K562 (cell line): ENCODE results near the gene CSPG5. TPM values are rescaled to one million over a fixed set of nuclear protein-coding genes. Genes with fewer than 3 reads are reported as not detected.

Experiments
- ATAC-seq: fragments of 200-7000 bp; cut with Tn5 transposase; 3 replicates; pipeline ENCODE4 v1.9.1; 2020; ENCODE audit warnings: moderate library complexity
- BruUV-seq: library from RNA; stranded (reverse); fragments of 400-500 nt; replicated peaks from 2 replicates; lab custom pipeline; 2021; lab: Mats Ljungman, UMichigan
- CTCF ChIA-PET: fragments of 300-600 bp; formaldehyde crosslinking; extraction: SDS; loops from one replicate; lab custom pipeline; 2021; ENCODE audit warnings: low intra/inter-chr PET ratio; lab: Yijun Ruan, JAX
- POLR2A ChIA-PET: fragments of 300-600, 350-650 bp; sonication (Branson Sonifier 250); formaldehyde crosslinking; extraction: SDS; loops from one replicate; lab custom pipeline; 2021; ENCODE audit warnings: antibody characterized with exemption, inconsistent platforms; lab: Yijun Ruan, JAX
- DNase-seq, 4 experiments: peaks; one replicate each; pipeline versions ENCODE4 v3.0.0 to v3.0.0-alpha.2; 2011 to 2018; ENCODE audit warnings: low spot score in 3 of 4, mixed read lengths in 3 of 4; ENCODE audit errors: extremely low read depth in 1 of 4
- FAIRE-seq: peaks from 2 replicates; lab custom pipeline; 2011; peaks lifted over from hg19 to GRCh38; lab: Jason Lieb, UNC
- H2AFZ ChIP-seq: 2 replicates; pipeline ENCODE4 v1.6.0; 2011; ENCODE audit warnings: low read depth, low read length, control low read depth, inconsistent platforms
- H3K27ac ChIP-seq: fragments of 200-600 bp; 3 replicates; pipeline ENCODE4 v1.8.0; 2011; ENCODE audit warnings: low read depth, mild to moderate bottlenecking, control low read depth, inconsistent platforms, low read length, moderate library complexity, mixed read lengths; ENCODE audit errors: extremely low read depth
- H3K27me3 ChIP-seq, 2 experiments: fragments of 300-600 bp in 1 of 2; 2 replicates in 1 of 2; 3 replicates in 1 of 2; pipeline versions ENCODE4 v1.6.0 to v1.8.0; 2011; ENCODE audit warnings: inconsistent platforms in 2 of 2, low read length in 2 of 2, mild to moderate bottlenecking in 1 of 2, mixed read lengths in 1 of 2, moderate library complexity in 1 of 2; ENCODE audit not compliant: control insufficient read depth in 2 of 2, insufficient read depth in 2 of 2
- H3K36me3 ChIP-seq: fragments of 300-600 bp; 3 replicates; pipeline ENCODE4 v1.8.0; 2011; ENCODE audit warnings: mild to moderate bottlenecking, low read length, inconsistent platforms; ENCODE audit not compliant: control insufficient read depth, insufficient read depth
- H3K4me1 ChIP-seq, 2 experiments: fragments of 200-600 bp in 1 of 2; replicated peaks in 1 of 2; 2 replicates in 1 of 2; 3 replicates in 1 of 2; pipeline versions ENCODE4 v1.5.1 to v1.8.0; 2011; ENCODE audit warnings: inconsistent platforms in 2 of 2, low read length in 2 of 2, mild to moderate bottlenecking in 1 of 2, mixed read lengths in 1 of 2, moderate library complexity in 1 of 2; ENCODE audit not compliant: control insufficient read depth in 2 of 2, insufficient read depth in 2 of 2
- H3K4me2 ChIP-seq: 2 replicates; pipeline ENCODE4 v1.6.1; 2011; ENCODE audit warnings: low read length, control low read depth, inconsistent platforms, mixed read lengths; ENCODE audit not compliant: insufficient read depth
- H3K4me3 ChIP-seq: fragments of 200-600 bp; sonication (generic), shearing (Covaris generic); 2 replicates; pipeline ENCODE4 v1.5.1; 2016; ENCODE audit warnings: control low read depth, inconsistent platforms
- H3K79me2 ChIP-seq: fragments of 200-600 bp; 3 replicates; pipeline ENCODE4 v1.8.0; 2011; ENCODE audit warnings: low read length, inconsistent platforms; ENCODE audit not compliant: control insufficient read depth, insufficient read depth
- H3K9ac ChIP-seq, 2 experiments: 2 replicates each; pipeline versions ENCODE4 v1.6.0 to v1.6.1; 2011; ENCODE audit warnings: low read depth in 2 of 2, low read length in 2 of 2, control low read depth in 1 of 2, inconsistent platforms in 1 of 2, mild to moderate bottlenecking in 1 of 2, mixed read lengths in 1 of 2; ENCODE audit not compliant: insufficient read depth in 1 of 2
- H3K9me1 ChIP-seq: one replicate; pipeline ENCODE4 v1.6.0; 2011; ENCODE audit warnings: inconsistent platforms, mild to moderate bottlenecking, low read length, moderate library complexity; ENCODE audit not compliant: control insufficient read depth, insufficient read depth
- H3K9me3 ChIP-seq: replicated peaks from 2 replicates; pipeline ENCODE4 v1.5.1; 2011; ENCODE audit warnings: low read depth, low read length, inconsistent platforms; ENCODE audit not compliant: control insufficient read depth, insufficient read depth
- H4K20me1 ChIP-seq: replicated peaks from 2 replicates; pipeline ENCODE4 v1.6.1; 2011; ENCODE audit warnings: low read length, inconsistent platforms, mixed read lengths; ENCODE audit not compliant: control insufficient read depth, insufficient read depth
- ETV5 ChIP-seq: sonication (generic); formaldehyde crosslinking; IDR thresholded peaks from 2 replicates; pipeline ENCODE4 v1.4.0; 2020; ENCODE audit warnings: low read depth, mild to moderate bottlenecking, missing genetic modification reagents
- HCFC1 ChIP-seq: IDR thresholded peaks from 2 replicates; pipeline ENCODE4 v1.6.1; 2012; ENCODE audit warnings: low read depth, low read length, improper control_type of control experiment
- KLF1 ChIP-seq: fragments of 450-650 bp; IDR thresholded peaks from 2 replicates; pipeline ENCODE4 v1.6.1; 2016; ENCODE audit warnings: missing genetic modification characterization, missing compliant biosample characterization
- NR3C1 ChIP-seq: sonication (generic); formaldehyde crosslinking; IDR thresholded peaks from 2 replicates; pipeline ENCODE4 v1.8.1; 2022; ENCODE audit warnings: missing genetic modification reagents
- RBM39 ChIP-seq: fragments of 200-400 bp; formaldehyde crosslinking; optimal IDR thresholded peaks from 2 replicates; pipeline ENCODE3; 2018; ENCODE audit warnings: low read depth, low read length
- SMARCA5 ChIP-seq: fragments of 450-650 bp; IDR thresholded peaks from 2 replicates; pipeline ENCODE4 v1.6.1; 2016
- TAF9B ChIP-seq: fragments of 450-650 bp; IDR thresholded peaks from 2 replicates; pipeline ENCODE4 v1.6.1; 2018; ENCODE audit warnings: mild to moderate bottlenecking; ENCODE audit not compliant: partially characterized antibody
- ZNF347 ChIP-seq: fragments of 450-650 bp; formaldehyde crosslinking; IDR thresholded peaks from 2 replicates; pipeline ENCODE4 v1.4.0; 2020; ENCODE audit warnings: low read depth, mild to moderate bottlenecking, moderate library complexity
- ZNF436 ChIP-seq: fragments of 250-450, 450-650 bp; sonication (Bioruptor Pico); formaldehyde crosslinking; IDR thresholded peaks from 2 replicates; pipeline ENCODE4 v1.7.0; 2020; ENCODE audit warnings: mild to moderate bottlenecking
- ZNF766 ChIP-seq: fragments of 200-800 bp; sonication (Bioruptor generic); conservative IDR thresholded peaks from 2 replicates; pipeline ENCODE4 v1.6.1; 2016; ENCODE audit warnings: missing genetic modification characterization, missing compliant biosample characterization
- ZSCAN32 ChIP-seq: fragments of 450-650 bp; formaldehyde crosslinking; IDR thresholded peaks from 2 replicates; pipeline ENCODE4 v1.4.0; 2020; ENCODE audit warnings: mild to moderate bottlenecking, moderate library complexity
- WGBS: fragments of 100-300 bp; shearing (Covaris generic); methylation state at CpG from one replicate; pipeline ENCODE4 v1.1.6; 2016; ENCODE audit warnings: low coverage, mixed read lengths; ENCODE audit not compliant: insufficient coverage; ENCODE audit errors: missing lambda C conversion rate; 5-methylcytosine and 5-hydroxymethylcytosine counted together
- in situ Hi-C: fragments of 300-500 bp; cut with MboI; formaldehyde crosslinking; loops from 4 replicates; pipeline ENCODE4 v1.15.0; 2018; ENCODE audit warnings: inconsistent platforms, mixed read lengths
- intact Hi-C: fragments of 100-400 bp; cut with micrococcal nuclease; formaldehyde crosslinking; loops from 2 replicates; pipeline ENCODE4 v1.14.2; 2022
- polyA plus RNA-seq, 8 experiments: library from polyadenylated mRNA; depleted of rRNA in 4 of 8; stranded (reverse) in 5 of 8; unstranded in 3 of 8; fragments of >200 nt; fragmentation: Nextera tagmentation in 2 of 8; fragmentation: Illumina TruSeq in 1 of 8; extraction: Ambion mirVana in 2 of 8; extraction: Trizol in 1 of 8; gene quantifications; 2 replicates each; pipeline versions ENCODE4 v1.2.1 to v1.2.3, GENCODE V29; 2011 to 2014; ENCODE audit warnings: inconsistent platforms in 1 of 8, missing spikeins in 1 of 8
- total RNA-seq, 7 experiments: library from RNA; depleted of rRNA in 6 of 7; stranded (reverse); fragments of >200 nt in 6 of 7; fragmentation: Illumina TruSeq in 2 of 7; extraction: Trizol in 2 of 7; gene quantifications; 2 replicates each; pipeline versions ENCODE4 v1.2.1 to v1.2.3, GENCODE V29; 2011 to 2021; ENCODE audit warnings: low replicate concordance in 1 of 7
- TF ChIP-seq, protein P1 (sequence below): fragments of 250-450 bp; sonication (Bioruptor Pico); IDR thresholded peaks from 2 replicates; pipeline ENCODE4 v1.5.0; 2020; ENCODE audit warnings: mild to moderate bottlenecking, borderline replicate concordance

The CSPG5 gene
- total and polyA plus RNA-seq, 9 of the 15 experiments (the other 6 are each of a cell fraction or from before 2014, with no cell fraction given) = 0.06 to 3.3 (median 2.4) TPM

DNA sequence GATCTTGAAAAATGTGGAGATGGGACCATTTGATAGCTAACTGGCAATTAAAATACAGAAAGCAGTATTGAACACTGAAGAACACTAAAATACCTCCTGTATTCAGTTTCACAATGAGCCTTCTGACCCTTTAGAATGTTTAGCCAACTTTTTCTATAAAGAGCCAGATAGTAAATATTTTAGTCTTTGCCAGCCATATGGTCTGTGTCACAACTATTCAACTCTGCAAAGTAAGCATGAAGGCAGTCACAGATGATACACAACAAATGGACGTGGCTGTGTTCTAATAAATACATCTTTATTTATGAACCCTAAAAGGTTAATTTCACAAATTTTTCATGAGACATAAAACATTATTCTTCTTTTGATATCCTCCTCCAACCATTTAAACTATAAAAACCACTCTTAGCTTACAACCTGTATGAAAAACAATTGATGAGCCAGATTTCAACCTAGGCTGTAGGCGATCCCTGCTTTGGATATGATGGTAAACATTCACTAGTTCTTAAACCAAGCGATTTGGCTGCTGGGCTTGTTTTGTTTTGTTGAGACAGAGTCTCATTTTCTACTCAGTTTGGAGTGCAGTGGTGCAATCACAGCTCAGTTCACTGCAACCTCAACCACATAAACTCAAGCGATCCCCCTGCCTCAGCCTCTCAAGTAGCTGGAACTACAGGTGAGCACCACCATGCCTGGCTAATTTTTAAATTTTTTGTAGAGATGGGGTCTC is 13.6 kb upstream of the CSPG5 start:
- Histone ChIP-seq H3K27me3 (no peaks in the 10 kb centered on the region), H3K79me2 (no peaks in the 10 kb centered on the region), H2AFZ (no peak overlapping the region), H3K4me1 (no peaks in the 10 kb centered on the region), H3K4me2 (no peak overlapping the region), H3K4me3 (no peak overlapping the region), H3K36me3 (peaks cover 75% of the 10 kb centered on the region), H3K9ac (no peak overlapping the region), H4K20me1 (no peaks in the 10 kb centered on the region), H3K27ac (no peak overlapping the region), H3K9me3 (no peaks in the 10 kb centered on the region), H3K9me1 (no peaks in the 10 kb centered on the region)
- WGBS = 88% methylated on average over 4 of the region's 4 CpGs
- no TSS peak for BruUV-seq
- POLR2A ChIA-PET = interaction anchor here (0.9 to 2.5 kb wide), 5 partner anchors 8 to 17 kb away, joined by 3 to 10 read pairs (median 4); no protein-coding TSS in a partner anchor
- TF ChIP-seq ZNF347 (CRISPR knock-in tag) (no peak), ZSCAN32 (CRISPR knock-in tag) (no peak), ETV5 (CRISPR knock-in tag) (no peak), SMARCA5 (no peak), RBM39 (no peak)
- in situ Hi-C loops (no loop called here), intact Hi-C loops (no loop called here)
- CTCF ChIA-PET = no interaction called here
- FAIRE-seq = no peak
- ATAC-seq = no peak
- no peak for DNase-seq

DNA sequence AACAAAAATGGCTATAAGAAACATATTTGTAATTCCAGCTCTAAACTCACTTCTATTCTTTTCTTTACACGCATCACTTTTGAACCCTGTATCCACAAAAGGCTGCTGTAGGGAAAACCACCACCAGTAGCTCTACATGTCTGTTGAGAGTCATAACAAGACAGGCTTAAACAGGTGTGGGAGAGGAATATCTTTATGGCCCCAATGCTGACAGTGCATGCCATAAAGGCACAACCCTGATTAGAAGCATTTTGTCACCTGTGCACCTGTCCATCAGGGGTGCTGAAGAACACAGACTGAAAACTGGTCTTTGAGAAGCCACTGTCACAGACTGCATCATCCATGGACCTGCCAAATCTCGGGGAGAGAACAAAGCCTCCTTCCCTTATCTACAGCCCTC is 11.6 kb upstream of the CSPG5 start:
- WGBS = 71% methylated on average over 2 of the region's 2 CpGs
- BruUV-seq = no TSS peak
- no peaks in the 10 kb centered on the region for H3K27me3 ChIP-seq
- H3K4me2 ChIP-seq = no peak overlapping the region
- H3K9me3 ChIP-seq = no peaks in the 10 kb centered on the region
- intact Hi-C loops (no loop called here), in situ Hi-C loops (no loop called here)
- no peak overlapping the region for H3K9ac ChIP-seq
- no peak overlapping the region for H3K4me3 ChIP-seq
- peaks cover 95% of the 10 kb centered on the region for H3K36me3 ChIP-seq
- no peaks in the 10 kb centered on the region for H3K9me1 ChIP-seq
- no peaks in the 10 kb centered on the region for H3K79me2 ChIP-seq
- no peak for FAIRE-seq
- ATAC-seq = no peak
- ChIA-PET POLR2A (interaction anchor here (2.5 kb wide), 1 partner anchor 12 kb away, joined by 10 read pairs; no protein-coding TSS in a partner anchor), CTCF (no interaction called here)
- no peak for DNase-seq
- no peaks in the 10 kb centered on the region for H4K20me1 ChIP-seq
- H2AFZ ChIP-seq = no peak overlapping the region
- H3K4me1 ChIP-seq = no peaks in the 10 kb centered on the region
- no peak overlapping the region for H3K27ac ChIP-seq
- TF ChIP-seq NR3C1 (CRISPR knock-in tag) (no peak), ZNF766 (no peak), TAF9B (no peak), ZNF436 (no peak), KLF1 (tag) (no peak), HCFC1 (no peak)
- TF ChIP-seq, protein P1, sequence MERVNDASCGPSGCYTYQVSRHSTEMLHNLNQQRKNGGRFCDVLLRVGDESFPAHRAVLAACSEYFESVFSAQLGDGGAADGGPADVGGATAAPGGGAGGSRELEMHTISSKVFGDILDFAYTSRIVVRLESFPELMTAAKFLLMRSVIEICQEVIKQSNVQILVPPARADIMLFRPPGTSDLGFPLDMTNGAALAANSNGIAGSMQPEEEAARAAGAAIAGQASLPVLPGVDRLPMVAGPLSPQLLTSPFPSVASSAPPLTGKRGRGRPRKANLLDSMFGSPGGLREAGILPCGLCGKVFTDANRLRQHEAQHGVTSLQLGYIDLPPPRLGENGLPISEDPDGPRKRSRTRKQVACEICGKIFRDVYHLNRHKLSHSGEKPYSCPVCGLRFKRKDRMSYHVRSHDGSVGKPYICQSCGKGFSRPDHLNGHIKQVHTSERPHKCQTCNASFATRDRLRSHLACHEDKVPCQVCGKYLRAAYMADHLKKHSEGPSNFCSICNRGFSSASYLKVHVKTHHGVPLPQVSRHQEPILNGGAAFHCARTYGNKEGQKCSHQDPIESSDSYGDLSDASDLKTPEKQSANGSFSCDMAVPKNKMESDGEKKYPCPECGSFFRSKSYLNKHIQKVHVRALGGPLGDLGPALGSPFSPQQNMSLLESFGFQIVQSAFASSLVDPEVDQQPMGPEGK (CRISPR knock-in tag) = no peak
